HTR-8/SVneo (cell line): ENCODE results near the gene NES.

Experiments used
- DNase-seq: peaks from one replicate; pipeline ENCODE4 v3.0.0; 2011; ENCODE audit warnings: low spot score, mixed read lengths; ENCODE audit not compliant: insufficient read length
- FAIRE-seq: peaks from 2 replicates; lab custom pipeline; 2011; peaks lifted over from hg19 to GRCh38; lab: Jason Lieb, UNC

NES gene

DNA sequence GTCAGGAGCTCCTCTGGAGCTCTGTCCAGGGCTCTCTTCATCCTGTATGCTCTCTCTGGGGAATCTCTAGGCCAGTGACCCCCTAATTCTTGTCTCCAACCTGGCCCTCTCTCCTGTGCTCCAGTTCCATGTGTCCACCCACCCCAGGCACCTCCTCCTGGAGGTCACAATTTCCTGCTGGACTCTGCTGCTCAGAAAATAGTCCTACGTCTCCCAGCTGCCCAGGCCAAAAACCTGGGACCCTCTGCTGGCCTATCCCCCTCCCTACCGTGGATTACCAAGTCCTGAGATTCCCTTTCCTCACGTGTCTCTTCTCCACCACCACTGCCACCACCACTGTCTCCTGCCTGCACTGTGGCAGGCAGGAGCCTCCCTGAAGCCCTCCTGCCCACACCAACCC, 11.7 kb downstream of the NES start:
- DNase-seq, result no peak
- no peak for FAIRE-seq

- DNase-seq, result no peak
Observed at GRCh38 chr1:156664767-156665411, 12.3 kb downstream of the NES start.

GRCh38 chr1:156664046-156664766, 13.0 kb downstream of the NES start:
- FAIRE-seq (no peak), DNase-seq (no peak)

More at GRCh38 chr1:156664767-156665411, 12.3 kb downstream of the NES start:
- no peak for FAIRE-seq

GRCh38 chr1:156663178-156663577, 14.0 kb downstream of the NES start:
- FAIRE-seq (no peak), DNase-seq (no peak)

DNA sequence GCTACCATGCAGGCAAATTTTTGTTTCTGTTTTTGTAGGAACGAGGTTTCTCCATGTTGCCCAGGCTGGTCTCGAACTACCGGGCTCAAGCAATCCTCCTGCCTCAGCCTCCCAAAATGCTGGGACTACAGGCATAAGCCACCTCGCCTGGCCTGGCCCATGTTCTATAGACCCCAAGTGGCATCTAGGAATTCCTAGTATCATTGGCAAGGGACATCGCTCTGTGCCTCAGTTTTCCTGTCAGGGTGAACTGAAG, 14.5 kb downstream of the NES start:
- DNase-seq, result no peak
- no peak for FAIRE-seq

DNA sequence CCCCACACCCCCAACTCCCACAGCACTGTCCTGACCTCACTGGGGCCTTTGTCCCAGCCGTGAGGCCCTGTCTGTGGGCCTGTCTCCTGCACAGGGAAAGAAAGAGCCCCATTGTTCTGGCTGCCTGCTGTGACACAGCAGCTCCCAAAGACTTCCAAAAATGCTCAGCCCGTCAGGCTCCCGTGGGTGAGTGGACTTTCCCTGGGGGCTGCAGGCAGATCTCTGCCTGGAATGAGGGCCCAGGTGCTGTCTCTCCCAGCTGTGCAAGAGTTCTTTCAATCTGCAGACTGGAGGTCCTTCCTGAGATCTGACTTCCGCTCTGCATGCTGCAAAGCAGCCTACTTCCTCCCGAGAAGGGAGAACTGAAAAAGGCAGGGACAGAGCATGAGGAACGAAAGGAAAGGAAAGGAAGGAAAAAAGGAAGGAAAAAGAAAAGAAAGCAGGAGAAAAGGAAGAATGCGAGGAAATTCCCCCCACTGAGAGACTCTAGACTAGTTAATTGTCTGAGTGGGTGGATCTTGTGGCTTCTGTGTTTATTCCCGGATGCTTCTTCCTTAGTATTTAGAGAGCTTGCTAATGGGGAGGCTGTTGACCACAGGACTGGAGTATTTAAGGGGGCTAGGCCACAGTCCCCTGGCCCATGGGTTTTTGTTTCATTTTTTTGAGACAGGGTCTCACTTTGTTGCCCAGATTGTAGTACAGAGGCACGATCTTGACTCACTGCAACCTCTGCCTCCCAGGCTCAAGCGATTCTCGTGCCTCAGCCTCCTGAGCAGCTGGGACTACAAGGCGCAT, 15.0 kb downstream of the NES start:
- DNase-seq, result no peak
- no peak for FAIRE-seq

DNA sequence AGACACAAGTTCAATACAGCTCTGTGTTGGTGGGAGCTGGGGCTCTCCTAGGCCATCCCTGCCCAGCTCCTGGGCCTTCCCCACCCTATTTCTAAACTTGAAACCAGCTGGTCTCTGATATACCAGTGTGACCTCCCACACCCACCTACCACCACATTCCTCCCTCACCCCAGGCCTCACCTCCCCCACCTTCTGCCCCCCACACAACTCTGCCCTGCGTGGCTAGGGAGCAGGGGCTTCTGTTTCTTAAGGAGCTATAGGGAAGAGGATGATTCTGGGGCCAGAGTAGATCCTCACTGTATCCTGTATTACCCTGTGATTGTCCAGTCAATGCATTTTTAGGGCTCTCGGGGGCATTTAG, 16.5 kb downstream of the NES start:
- DNase-seq (no peak), FAIRE-seq (no peak)

- FAIRE-seq (peak; percentile 72), DNase-seq (peak; percentile 94)
Observed at GRCh38 chr1:156659988-156660751, 17.0 kb downstream of the NES start.

GRCh38 chr1:156659661-156659987, 17.6 kb downstream of the NES start:
- FAIRE-seq (no peak), DNase-seq (no peak)

GRCh38 chr1:156658945-156659574, 18.1 kb downstream of the NES start:
- DNase-seq, result no peak
- no peak for FAIRE-seq

- DNase-seq (no peak), FAIRE-seq (no peak)
Observed at GRCh38 chr1:156658496-156658895, 18.7 kb downstream of the NES start.

DNA sequence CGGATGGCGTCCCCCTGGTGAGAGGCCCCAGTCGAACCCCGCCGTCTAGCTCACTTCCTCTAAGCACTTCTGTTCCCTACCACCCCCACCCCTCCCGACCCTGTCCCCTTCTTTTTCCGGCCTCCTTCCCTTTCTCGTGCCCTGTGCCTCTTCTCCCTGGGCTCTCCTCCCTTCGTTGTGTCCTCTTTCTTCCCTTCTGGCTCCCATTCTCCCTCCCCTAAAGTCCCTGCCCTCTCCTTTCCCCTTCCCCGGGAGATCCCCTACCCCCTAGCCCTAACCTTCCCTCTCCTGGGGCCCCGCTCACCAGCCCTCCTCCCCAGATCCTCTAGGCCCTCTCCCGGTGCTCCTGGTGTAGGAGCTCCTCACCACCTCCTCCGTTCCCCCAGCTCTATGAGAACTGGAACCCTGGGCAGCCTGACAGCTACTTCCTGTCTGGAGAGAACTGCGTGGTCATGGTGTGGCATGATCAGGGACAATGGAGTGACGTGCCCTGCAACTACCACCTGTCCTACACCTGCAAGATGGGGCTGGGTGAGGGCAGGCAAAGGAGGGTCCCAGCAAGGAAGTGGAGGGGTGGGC, 19.4 kb downstream of the NES start:
- FAIRE-seq, result no peak
- no peak for DNase-seq

DNA sequence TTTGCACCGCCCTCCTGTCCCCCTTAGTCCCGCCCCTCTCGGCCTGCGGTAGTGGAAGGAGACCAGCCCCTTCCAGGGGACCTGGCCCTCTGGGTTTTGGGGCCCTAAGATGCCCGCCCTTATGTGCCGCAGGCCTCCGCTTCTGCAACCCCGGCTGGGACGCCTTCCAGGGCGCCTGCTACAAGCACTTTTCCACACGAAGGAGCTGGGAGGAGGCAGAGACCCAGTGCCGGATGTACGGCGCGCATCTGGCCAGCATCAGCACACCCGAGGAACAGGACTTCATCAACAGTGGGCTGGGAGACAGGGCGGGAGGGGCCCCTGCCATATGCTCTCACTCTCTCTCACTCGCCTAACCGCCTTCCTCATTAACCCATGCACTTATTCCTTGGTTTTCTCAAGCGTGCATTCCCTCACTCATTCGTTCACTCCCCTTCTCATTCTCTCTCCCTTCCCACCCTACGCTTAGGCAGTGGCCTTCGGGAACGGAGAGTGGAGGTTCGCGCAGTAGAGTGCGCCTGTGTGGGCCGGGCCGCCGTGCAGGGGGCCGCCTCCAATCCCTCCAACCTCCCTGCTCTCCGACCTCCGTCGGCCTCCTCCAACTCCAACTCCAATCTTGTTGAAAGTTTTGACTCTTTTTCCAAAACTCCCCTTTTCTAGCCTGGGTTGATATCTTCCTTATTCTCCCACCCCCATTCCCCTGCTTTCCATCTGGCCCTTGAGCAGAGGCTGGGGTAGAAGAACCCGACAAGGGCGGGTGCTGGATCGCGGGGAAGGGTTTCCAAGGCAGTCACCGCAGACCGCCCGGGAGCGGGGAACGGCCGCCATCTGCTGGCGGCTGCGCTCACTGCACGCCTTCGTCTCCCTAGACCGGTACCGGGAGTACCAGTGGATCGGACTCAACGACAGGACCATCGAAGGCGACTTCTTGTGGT, 20.1 kb downstream of the NES start:
- peak; percentile 69 for DNase-seq
- FAIRE-seq, result no peak

GRCh38 chr1:156655904-156656516, 21.2 kb downstream of the NES start:
- DNase-seq (no peak), FAIRE-seq (no peak)

- DNase-seq (no peak), FAIRE-seq (no peak)
Observed at GRCh38 chr1:156655151-156655903, 21.9 kb downstream of the NES start.

DNA sequence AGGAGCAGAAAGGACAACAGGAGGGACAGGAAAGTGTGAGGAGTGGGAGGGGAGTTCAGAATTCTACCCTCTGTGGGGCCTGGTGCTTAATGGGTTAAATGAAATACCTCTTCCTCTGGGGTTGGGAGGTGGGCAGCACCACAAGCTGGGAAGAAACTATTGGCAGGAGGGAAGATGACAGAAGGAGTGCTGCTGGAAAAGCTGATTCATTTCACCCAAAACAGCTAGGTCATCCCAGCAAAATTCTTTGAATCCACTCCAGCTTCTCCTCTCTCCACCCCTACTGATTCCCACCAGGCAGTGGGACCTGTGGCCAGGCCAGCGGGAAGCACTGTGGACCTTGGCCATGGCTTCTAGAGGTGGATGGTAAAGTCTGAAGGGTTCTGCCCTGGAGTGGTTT, 22.5 kb downstream of the NES start:
- DNase-seq (no peak), FAIRE-seq (no peak)

DNA sequence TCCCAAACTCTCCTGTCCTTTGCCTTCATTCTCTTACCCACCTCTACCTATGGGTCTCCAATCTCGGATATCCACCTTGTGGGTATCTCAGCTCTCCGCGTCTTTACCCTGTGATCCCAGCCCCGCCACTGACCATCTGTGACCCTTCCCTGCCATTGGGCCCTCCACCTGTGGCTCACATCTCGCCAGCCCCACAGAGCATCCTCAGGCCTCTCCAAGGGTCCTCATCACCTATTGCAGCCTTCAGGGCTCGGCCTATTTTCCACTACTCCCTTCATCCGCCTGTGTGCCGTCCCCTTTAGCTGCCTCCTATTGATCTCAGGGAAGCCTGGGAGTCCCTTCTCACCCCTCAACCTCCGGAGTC, 24.2 kb downstream of the NES start:
- no peak for FAIRE-seq
- DNase-seq, result no peak
